WERI-Rb-1 (cell line): Measurements from ENCODE around the gene TYW1.
"Not testable (repeated sequence)": the region's sequence is repeated elsewhere in the genome, so short reads cannot be mapped to it uniquely, and the experiment has no call there.

Experiments
- DNase-seq: peaks from one replicate; pipeline ENCODE4 v3.0.0-alpha.2; 2020
- H3K27ac ChIP-seq: fragments of 250-450 bp; sonication (Bioruptor Pico); 2 replicates; pipeline ENCODE4 v1.5.1; 2020; ENCODE audit warnings: mild to moderate bottlenecking, moderate library complexity
- H3K27me3 ChIP-seq: fragments of 250-450 bp; sonication (Bioruptor Pico); 2 replicates; pipeline ENCODE4 v1.5.1; 2021; ENCODE audit warnings: mild to moderate bottlenecking, low read depth, moderate library complexity; ENCODE audit not compliant: insufficient read depth, severe bottlenecking
- H3K36me3 ChIP-seq: fragments of 250-450 bp; sonication (Bioruptor Pico); 2 replicates; pipeline ENCODE4 v1.5.1; 2020; ENCODE audit warnings: mild to moderate bottlenecking, moderate library complexity
- H3K4me3 ChIP-seq: 2 replicates; pipeline ENCODE4 v1.5.1; 2011; ENCODE audit warnings: low read depth, mild to moderate bottlenecking, control low read depth, low read length
- H3K9me3 ChIP-seq: fragments of 250-450 bp; sonication (Bioruptor Pico); 2 replicates; pipeline ENCODE4 v1.5.1; 2021; ENCODE audit warnings: mild to moderate bottlenecking, moderate library complexity; ENCODE audit not compliant: severe bottlenecking
- TF ChIP-seq, protein P1 (sequence below): IDR thresholded peaks from 2 replicates; pipeline ENCODE4 v1.5.1; 2011; ENCODE audit warnings: low read depth, mild to moderate bottlenecking, control low read depth, inconsistent platforms, low read length

The TYW1 gene

DNA sequence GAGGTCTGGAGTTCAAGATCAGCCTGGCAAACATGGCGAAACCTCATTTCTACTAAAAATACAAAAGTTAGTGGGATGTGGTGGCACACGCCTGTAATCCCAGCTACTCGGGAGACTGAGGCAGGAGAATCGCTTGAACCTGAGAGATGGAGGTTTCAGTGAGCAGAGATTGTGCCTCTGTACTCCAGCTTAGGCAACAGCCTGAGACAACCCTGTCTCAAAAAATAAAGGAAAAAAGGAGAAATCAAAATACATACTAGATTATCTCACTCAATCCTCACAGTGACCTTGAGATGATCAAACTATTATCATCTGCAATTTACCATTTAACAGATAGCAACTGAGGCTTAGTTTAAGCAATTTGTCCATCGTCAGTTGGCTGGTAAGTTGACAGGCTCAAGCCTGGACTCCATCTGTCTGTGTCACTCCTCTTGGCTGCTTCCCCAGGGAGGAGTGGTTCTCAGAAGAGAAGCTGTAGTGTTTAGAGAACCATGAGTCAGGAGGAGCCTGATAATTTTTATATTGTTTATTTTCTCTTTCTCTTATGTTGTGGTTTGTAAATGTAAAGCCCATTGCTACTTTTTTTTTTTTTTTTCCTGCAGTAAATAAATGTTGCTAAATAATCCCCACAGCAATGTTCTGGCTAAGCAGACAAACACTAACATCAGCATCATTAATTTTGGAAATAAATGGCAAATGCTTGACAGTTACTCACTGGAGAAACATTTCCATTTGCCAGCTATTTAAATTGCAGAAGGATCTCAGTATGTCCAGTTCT is 46.3 kb downstream of the TYW1 start:
- not testable (repeated sequence) for H3K4me3 ChIP-seq, H3K27me3 ChIP-seq, H3K9me3 ChIP-seq, H3K27ac ChIP-seq, H3K36me3 ChIP-seq
- peak; percentile 44 for DNase-seq

DNA sequence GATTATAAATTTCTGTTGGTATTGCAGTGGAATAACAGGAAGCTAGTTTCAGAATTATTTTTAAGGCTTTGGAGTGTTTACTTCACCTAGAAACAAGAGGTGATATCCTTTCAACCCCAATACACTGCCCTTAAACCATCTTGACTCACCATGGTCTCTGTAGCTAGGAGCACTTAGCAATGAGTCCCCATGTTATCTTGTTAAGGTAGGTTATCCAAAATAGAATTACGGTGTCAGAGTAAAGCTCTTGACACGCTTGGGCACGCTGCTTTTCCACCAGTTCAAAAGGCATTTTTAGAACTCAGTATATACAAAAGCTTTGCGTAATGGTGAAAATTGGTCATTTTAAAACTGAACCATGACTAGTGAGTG is 46.9 kb downstream of the TYW1 start:
- H3K9me3 ChIP-seq, H3K27me3 ChIP-seq, DNase-seq, H3K36me3 ChIP-seq, H3K4me3 ChIP-seq, H3K27ac ChIP-seq: not testable (repeated sequence)

DNA sequence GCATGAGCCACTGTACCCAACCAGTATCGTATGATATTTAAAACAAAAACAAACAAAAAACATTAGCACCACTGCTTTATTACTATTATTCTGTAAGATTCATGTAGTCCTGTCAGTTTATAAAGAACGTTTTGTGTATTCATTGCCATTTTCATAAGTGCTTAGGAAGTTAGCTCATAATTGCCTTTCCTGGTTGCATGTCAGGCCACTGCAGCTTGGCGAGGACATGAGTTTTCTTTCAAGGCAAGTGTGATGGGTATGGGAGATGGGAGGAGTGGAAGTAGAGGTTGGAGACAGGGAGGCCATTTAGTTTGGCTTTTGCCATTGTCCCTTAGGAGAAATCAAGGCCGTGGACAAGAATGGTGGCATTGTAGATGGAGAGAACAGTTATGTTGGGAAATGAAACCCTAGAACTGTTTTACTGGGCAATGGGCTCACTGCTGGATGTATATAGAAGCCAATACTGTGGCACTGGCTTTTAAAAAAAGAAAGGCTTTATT is 48.9 kb downstream of the TYW1 start:
- no peak for DNase-seq
- H3K27me3 ChIP-seq, result no peaks in the 10 kb centered on the region
- H3K27ac ChIP-seq, result no peak overlapping the region
- TF ChIP-seq, protein P1, sequence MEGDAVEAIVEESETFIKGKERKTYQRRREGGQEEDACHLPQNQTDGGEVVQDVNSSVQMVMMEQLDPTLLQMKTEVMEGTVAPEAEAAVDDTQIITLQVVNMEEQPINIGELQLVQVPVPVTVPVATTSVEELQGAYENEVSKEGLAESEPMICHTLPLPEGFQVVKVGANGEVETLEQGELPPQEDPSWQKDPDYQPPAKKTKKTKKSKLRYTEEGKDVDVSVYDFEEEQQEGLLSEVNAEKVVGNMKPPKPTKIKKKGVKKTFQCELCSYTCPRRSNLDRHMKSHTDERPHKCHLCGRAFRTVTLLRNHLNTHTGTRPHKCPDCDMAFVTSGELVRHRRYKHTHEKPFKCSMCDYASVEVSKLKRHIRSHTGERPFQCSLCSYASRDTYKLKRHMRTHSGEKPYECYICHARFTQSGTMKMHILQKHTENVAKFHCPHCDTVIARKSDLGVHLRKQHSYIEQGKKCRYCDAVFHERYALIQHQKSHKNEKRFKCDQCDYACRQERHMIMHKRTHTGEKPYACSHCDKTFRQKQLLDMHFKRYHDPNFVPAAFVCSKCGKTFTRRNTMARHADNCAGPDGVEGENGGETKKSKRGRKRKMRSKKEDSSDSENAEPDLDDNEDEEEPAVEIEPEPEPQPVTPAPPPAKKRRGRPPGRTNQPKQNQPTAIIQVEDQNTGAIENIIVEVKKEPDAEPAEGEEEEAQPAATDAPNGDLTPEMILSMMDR, result no peak
- no peaks in the 10 kb centered on the region for H3K36me3 ChIP-seq
- no peaks in the 10 kb centered on the region for H3K9me3 ChIP-seq
- no peak overlapping the region for H3K4me3 ChIP-seq

DNA sequence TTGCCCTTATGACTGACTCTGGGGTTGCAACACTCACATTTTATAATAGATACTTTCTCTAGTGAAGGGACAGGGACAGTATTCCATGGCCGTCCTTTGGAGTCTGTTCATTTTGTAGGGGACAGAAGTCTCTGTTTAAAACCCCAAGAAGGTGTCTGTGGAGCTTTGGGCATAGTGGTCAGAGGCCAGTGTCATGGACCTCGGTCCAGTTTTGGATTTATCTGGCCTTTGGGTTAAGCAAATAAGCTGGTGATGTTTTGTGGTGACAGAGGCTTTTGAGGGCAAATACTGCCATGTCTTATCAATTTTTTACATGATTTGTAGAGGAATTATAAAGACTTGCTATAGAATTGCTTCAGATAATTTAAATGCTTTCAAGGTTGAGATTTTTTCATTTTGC is 50.2 kb downstream of the TYW1 start:
- H3K36me3 ChIP-seq, H3K27me3 ChIP-seq, H3K27ac ChIP-seq, H3K4me3 ChIP-seq, DNase-seq, H3K9me3 ChIP-seq: not testable (repeated sequence)

DNA sequence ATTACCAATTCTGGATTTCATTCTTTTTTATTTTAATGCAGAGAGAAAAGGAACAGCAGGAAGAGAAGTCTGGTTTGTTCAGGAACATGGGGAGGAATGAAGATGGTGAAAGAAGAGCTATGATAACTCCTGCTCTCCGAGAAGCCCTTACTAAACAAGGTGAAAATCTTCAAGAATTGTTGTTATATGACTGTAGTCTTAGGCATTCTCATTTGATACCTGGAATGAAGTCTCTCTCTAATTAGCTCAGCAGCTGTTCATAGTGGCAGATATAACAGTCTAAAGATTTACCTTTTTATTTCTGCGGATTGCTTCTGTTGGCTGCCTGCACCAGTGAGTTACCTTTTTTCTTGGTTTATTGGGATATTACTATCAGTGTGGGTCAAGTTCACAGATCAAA is 53.3 kb downstream of the TYW1 start:
- not testable (repeated sequence) for H3K27ac ChIP-seq, H3K27me3 ChIP-seq, H3K9me3 ChIP-seq, H3K36me3 ChIP-seq, DNase-seq, H3K4me3 ChIP-seq

DNA sequence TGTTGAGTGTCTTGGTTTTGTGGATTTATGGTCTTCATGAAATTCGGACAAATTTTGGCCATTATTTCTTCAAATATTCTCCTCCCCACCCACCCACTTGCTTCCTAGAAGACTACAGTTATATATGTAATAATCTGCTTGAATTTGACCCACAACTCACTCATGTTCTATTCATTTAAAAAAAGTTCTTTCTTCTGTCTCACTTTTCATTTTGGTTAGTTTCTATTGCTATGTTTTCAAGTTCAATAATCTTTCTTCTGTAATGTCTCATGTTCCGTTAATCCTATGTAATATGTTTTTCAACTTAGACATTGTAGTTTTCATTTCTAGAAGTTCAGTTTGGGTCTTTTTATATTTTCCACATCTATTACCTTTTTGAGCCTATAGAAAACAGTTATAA is 55.5 kb downstream of the TYW1 start:
- H3K9me3 ChIP-seq, H3K27me3 ChIP-seq, H3K4me3 ChIP-seq, DNase-seq, H3K27ac ChIP-seq, H3K36me3 ChIP-seq: not testable (repeated sequence)

DNA sequence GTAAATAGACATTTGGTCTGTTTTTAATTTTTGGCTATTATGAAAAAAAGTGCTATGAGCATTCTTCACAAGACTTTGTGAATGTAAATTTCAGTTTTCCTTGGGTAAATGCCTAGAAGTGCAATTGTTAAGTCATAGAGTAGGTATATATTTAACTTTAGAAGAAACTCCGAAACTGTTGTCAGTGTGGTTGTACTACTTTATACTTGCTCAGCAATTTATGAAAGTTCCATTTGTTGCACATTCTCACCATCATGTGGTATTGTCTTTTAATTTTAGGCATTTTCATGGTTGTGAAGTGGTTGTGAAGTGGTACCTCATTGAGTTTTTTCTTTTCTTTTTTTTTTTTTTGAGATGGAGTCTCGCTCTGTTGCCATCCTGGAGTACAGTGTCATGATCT is 60.0 kb downstream of the TYW1 start:
- Histone ChIP-seq H3K27ac (no peak overlapping the region), H3K36me3 (no peaks in the 10 kb centered on the region; the same call in 1 of the 2 replicates), H3K4me3 (no peak overlapping the region), H3K27me3 (no peaks in the 10 kb centered on the region), H3K9me3 (no peaks in the 10 kb centered on the region)
- TF ChIP-seq, protein P1, result no peak
- no peak for DNase-seq

DNA sequence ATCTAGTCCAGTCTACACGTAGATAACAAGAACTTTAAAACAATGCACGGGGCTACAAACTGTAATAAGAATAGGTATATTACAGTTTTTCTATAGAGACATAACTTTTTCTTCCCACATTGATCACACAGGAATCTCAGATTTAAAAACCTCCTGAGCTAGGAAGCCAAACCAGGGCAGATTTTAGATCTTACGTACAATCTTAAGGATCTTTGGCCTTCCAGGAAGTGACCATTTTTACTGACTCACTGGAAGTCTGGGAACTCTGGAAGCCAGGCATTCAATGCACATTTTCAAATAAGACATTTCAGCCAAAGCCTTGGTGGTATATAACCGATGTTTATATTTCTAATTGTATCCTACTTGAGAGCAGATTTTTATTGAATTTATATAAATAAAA is 64.7 kb downstream of the TYW1 start:
- not testable (repeated sequence) for H3K27ac ChIP-seq, H3K27me3 ChIP-seq, H3K4me3 ChIP-seq, H3K36me3 ChIP-seq, H3K9me3 ChIP-seq, DNase-seq

DNA sequence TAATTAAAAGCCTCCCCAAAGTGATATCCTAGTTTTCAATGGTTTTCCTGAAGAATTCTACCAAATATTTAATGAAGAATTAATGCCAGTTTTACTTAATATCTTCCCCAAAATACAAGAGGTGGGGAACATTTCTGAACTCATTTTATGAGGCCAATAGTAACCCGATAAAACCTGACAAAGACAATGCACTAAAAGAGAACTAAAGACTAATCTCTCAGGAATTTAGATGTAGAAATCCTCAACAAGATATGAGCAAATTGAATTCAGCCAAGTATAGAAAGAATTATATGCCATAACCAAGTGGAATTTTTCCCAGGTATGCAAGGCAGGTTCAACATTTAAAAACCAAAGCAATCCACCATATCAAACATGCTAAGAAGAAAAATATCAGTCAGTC is 66.2 kb downstream of the TYW1 start:
- not testable (repeated sequence) for H3K36me3 ChIP-seq, H3K27me3 ChIP-seq, H3K27ac ChIP-seq, DNase-seq, H3K4me3 ChIP-seq, H3K9me3 ChIP-seq

DNA sequence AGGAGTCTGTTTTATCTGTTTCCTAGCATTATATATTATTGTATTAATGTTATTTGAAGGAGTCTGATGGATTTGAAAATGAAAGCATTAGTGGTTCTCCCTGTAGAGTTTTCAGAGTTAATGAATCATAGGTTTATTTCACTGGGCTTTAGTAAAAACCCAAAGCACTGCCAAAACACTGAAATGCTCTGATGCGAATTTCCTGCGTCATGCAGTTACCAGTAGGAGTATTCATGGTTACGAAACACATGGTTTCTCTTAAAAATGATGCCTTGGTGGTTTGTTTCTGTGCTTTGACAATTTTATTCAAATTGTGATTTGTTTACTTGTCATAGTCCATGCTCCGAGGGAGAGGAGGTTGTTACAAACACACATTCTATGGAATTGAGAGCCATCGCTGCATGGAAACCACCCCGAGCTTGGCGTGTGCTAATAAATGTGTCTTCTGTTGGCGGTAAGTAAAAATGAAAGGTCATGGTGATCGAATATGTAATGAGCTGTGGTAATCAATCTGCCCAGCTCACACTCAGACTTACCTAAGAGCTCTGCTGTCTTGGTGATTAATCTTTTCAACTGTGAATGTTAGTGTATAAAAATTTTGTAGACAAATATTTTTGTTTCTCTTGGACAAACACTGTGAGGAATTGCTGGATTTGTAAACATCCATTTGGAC is 70.5 kb downstream of the TYW1 start:
- H3K27me3 ChIP-seq, DNase-seq, H3K27ac ChIP-seq, H3K9me3 ChIP-seq, H3K36me3 ChIP-seq, H3K4me3 ChIP-seq: not testable (repeated sequence)

DNA sequence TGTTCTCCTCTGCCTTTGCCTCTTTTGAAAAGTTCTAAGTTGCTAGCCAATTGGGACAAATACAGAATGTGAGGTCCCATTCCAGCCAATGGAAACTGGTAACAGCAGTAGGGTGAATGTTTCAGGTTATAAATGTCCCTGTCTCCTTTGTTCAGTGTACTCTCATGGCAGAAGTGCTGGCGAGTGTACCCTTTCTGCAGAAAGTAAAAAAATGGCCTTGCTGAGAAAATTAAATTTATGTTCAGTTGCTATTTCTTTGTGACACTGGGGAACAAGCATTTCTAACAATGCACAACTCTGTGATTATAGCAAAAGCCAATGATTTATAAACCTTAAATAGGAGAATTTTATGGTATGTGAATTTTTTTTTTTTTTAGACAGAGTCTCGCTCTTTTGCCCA is 79.5 kb downstream of the TYW1 start:
- H3K36me3 ChIP-seq, H3K27me3 ChIP-seq, H3K4me3 ChIP-seq, H3K9me3 ChIP-seq, H3K27ac ChIP-seq, DNase-seq: not testable (repeated sequence)

DNA sequence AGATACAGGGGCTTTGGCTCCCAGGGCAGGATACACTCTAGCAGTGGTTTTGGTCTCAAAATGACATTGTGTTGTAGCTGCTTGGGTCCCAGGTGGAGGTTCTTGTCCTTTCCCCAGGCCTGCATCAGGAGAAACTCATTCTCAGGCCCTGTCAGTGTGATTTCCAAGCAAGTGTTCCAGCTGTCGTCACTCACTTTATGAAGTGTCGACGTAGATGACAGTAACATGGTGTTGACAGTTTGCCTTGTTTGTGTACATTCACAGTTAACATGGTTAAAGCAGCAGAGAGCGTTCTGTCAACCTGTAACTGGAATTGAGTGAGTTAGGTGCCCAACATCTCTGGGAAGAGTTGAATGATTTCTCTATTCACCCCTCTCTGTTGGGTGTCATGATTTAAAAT is 86.2 kb downstream of the TYW1 start:
- not testable (repeated sequence) for H3K27me3 ChIP-seq, DNase-seq, H3K4me3 ChIP-seq, H3K9me3 ChIP-seq, H3K36me3 ChIP-seq, H3K27ac ChIP-seq

DNA sequence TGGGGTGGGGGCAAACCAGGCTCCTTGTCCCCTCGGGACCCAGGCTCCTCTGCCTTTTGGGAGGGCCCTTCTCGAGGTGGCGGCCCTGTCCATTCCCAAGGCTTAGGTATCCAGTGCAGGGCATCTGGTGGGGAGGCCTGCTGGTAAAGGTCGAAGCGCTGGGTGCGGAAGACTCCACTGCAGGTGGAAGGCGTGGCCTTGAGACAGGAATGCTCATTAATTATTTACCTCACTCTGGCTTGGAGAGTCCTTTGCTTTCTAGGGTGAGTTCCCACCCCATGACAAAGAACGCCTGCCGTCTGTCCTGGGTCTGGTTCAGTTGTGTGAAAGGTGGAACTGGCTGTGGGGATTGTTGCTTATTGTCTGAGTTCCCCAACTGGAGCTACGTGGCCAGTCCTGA is 92.6 kb downstream of the TYW1 start:
- not testable (repeated sequence) for H3K27ac ChIP-seq, H3K9me3 ChIP-seq, DNase-seq, H3K27me3 ChIP-seq, H3K4me3 ChIP-seq, H3K36me3 ChIP-seq
